Neuronal stem cell (in vitro differentiated cells): ENCODE data around the gene EARS2.

Experiments used
- DNase-seq: peaks from one replicate; pipeline ENCODE4 v3.0.0-alpha.2; 2013; ENCODE audit warnings: low spot score
- H2AFZ ChIP-seq: one replicate; pipeline ENCODE4 v1.6.1; 2013; ENCODE audit warnings: mild to moderate bottlenecking, low read length, inconsistent platforms
- H2AK5ac ChIP-seq: 2 replicates; pipeline ENCODE4 v1.6.1; 2013; ENCODE audit warnings: low read depth, mild to moderate bottlenecking, inconsistent platforms, low read length, moderate library complexity, mixed read lengths
- H2BK120ac ChIP-seq: 2 replicates; pipeline ENCODE4 v1.6.1; 2013; ENCODE audit warnings: low read depth, mild to moderate bottlenecking, inconsistent platforms, low read length, moderate library complexity, mixed read lengths
- H2BK12ac ChIP-seq: one replicate; pipeline ENCODE4 v1.6.1; 2013; ENCODE audit warnings: low read length, inconsistent platforms
- H2BK15ac ChIP-seq: 2 replicates; pipeline ENCODE4 v1.6.1; 2013; ENCODE audit warnings: mild to moderate bottlenecking, low read length, inconsistent platforms, mixed read lengths
- H2BK5ac ChIP-seq: one replicate; pipeline ENCODE4 v1.6.1; 2013; ENCODE audit warnings: inconsistent platforms, mild to moderate bottlenecking, low read length, moderate library complexity
- H3K14ac ChIP-seq: one replicate; pipeline ENCODE4 v1.6.1; 2013; ENCODE audit warnings: low read length, inconsistent platforms
- H3K18ac ChIP-seq: 2 replicates; pipeline ENCODE4 v1.6.1; 2013; ENCODE audit warnings: low read length, inconsistent platforms
- H3K23ac ChIP-seq: 2 replicates; pipeline ENCODE4 v1.6.1; 2013; ENCODE audit warnings: low read depth, mild to moderate bottlenecking, mixed read lengths, low read length, inconsistent platforms; ENCODE audit not compliant: poor library complexity
- H3K27ac ChIP-seq: replicated peaks from 3 replicates; pipeline ENCODE4 v1.5.1; 2013; ENCODE audit warnings: low read length, inconsistent platforms
- H3K27me3 ChIP-seq, 3 experiments: 2 replicates each; pipeline ENCODE4 v1.6.1; 2013; ENCODE audit warnings: low read length in 3 of 3, mild to moderate bottlenecking in 2 of 3, inconsistent platforms in 1 of 3, low read depth in 1 of 3, mixed read lengths in 1 of 3, moderate library complexity in 1 of 3; ENCODE audit not compliant: control insufficient read depth in 3 of 3, insufficient read depth in 3 of 3
- H3K36me3 ChIP-seq, 2 donors: replicated peaks in 1 of 2; 2 replicates each; pipeline ENCODE4 v1.6.1; 2013; ENCODE audit warnings: low read length in 2 of 2; ENCODE audit not compliant: control insufficient read depth in 2 of 2, insufficient read depth in 2 of 2
- H3K4ac ChIP-seq: 2 replicates; pipeline ENCODE4 v1.6.1; 2013; ENCODE audit warnings: inconsistent platforms, mild to moderate bottlenecking, low read length, moderate library complexity
- H3K4me1 ChIP-seq, 2 donors: 1 replicate in 1 of 2; 2 replicates in 1 of 2; pipeline ENCODE4 v1.6.1; 2013; ENCODE audit warnings: low read length in 2 of 2, low read depth in 1 of 2; ENCODE audit not compliant: control insufficient read depth in 2 of 2, insufficient read depth in 1 of 2
- H3K4me2 ChIP-seq: one replicate; pipeline ENCODE4 v1.6.1; 2013; ENCODE audit warnings: mild to moderate bottlenecking, low read length, inconsistent platforms; ENCODE audit not compliant: insufficient read depth, poor library complexity, severe bottlenecking
- H3K4me3 ChIP-seq, 2 donors: 2 replicates each; pipeline ENCODE4 v1.5.1; 2013; ENCODE audit warnings: low read length in 2 of 2, mild to moderate bottlenecking in 2 of 2, inconsistent platforms in 1 of 2, moderate library complexity in 1 of 2
- H3K79me1 ChIP-seq: one replicate; pipeline ENCODE4 v1.6.1; 2013; ENCODE audit warnings: low read depth, mild to moderate bottlenecking, inconsistent platforms, low read length, moderate library complexity
- H3K9ac ChIP-seq: one replicate; pipeline ENCODE4 v1.6.1; 2013; ENCODE audit warnings: mild to moderate bottlenecking, low read depth, low read length, inconsistent platforms; ENCODE audit not compliant: poor library complexity
- H3K9me3 ChIP-seq, 2 donors: replicated peaks in 1 of 2; 2 replicates each; pipeline versions ENCODE3 to v1.6.1; 2013; ENCODE audit warnings: low read length in 2 of 2, mild to moderate bottlenecking in 2 of 2, inconsistent platforms in 1 of 2, low read depth in 1 of 2, mixed read lengths in 1 of 2, moderate library complexity in 1 of 2; ENCODE audit not compliant: control insufficient read depth in 2 of 2, insufficient read depth in 1 of 2
- H4K8ac ChIP-seq: one replicate; pipeline ENCODE4 v1.6.1; 2013; ENCODE audit warnings: low read depth, mild to moderate bottlenecking, inconsistent platforms, low read length, moderate library complexity
- H4K91ac ChIP-seq: one replicate; pipeline ENCODE4 v1.6.1; 2013; ENCODE audit warnings: low read length, low read depth, mild to moderate bottlenecking, inconsistent platforms; ENCODE audit not compliant: poor library complexity
- whole genome bisulfite sequencing, 2 donors: extraction: QIAGEN DNeasy Blood & Tissue Kit; methylation state at CpG; one replicate each; pipeline ENCODE4 v1.1.7; 2013; ENCODE audit warnings: missing lambda C conversion rate in 2 of 2, mixed read lengths in 1 of 2; ENCODE audit not compliant: insufficient read length in 2 of 2, insufficient replicate concordance in 1 of 2; ENCODE audit errors: extremely low coverage in 2 of 2; 5-methylcytosine and 5-hydroxymethylcytosine counted together

EARS2 gene

GRCh38 chr16:23567602-23568001, 10.5 kb upstream of the EARS2 start:
- H3K27ac ChIP-seq, result no peak overlapping the region
- no peak overlapping the region for H3K18ac ChIP-seq
- H3K4me3 ChIP-seq, result no peak overlapping the region
- H2BK120ac ChIP-seq, result no peak overlapping the region
- H2AK5ac ChIP-seq, result no peak overlapping the region
- H3K79me1 ChIP-seq, result no peaks in the 10 kb centered on the region
- H3K36me3 ChIP-seq, result peaks cover 50 to 100% of the 10 kb centered on the region in 2 donors
- H2AFZ ChIP-seq, result no peak overlapping the region
- H3K9me3 ChIP-seq, result no peaks in the 10 kb centered on the region
- H3K14ac ChIP-seq, result no peak overlapping the region
- H2BK5ac ChIP-seq, result no peak overlapping the region
- DNase-seq, result no peak
- H3K4ac ChIP-seq, result no peak overlapping the region
- no peak overlapping the region for H3K9ac ChIP-seq
- no peak overlapping the region for H2BK15ac ChIP-seq
- H4K8ac ChIP-seq, result no peak overlapping the region
- WGBS, 2 donors, result no CpG with 5 or more reads among the region's 3 CpGs
- H2BK12ac ChIP-seq, result no peak overlapping the region
- no peaks in the 10 kb centered on the region for H3K4me1 ChIP-seq
- no peak overlapping the region for H3K23ac ChIP-seq
- no peaks in the 10 kb centered on the region for H3K27me3 ChIP-seq
- no peak overlapping the region for H4K91ac ChIP-seq
- H3K4me2 ChIP-seq, result no peak overlapping the region

DNA sequence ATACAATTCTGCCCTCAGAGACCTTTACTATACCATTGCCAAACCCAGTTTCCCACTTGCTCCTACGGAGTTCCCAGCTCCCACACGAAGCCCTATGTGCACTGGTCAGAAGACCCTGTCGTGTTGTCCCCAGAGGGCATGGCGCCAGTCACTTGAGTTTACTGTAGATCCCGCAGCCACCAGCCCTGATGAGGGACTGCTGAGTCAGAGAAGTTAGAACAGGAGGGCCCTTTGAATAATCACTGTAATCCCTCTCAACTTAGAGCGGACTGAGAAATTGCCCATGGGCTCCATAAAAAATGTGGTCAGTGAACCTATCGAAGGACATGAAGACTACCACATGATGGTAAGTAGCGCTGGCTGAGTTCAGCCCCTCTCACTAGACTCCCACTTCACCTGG, 9.6 kb upstream of the EARS2 start:
- no peak overlapping the region for H3K18ac ChIP-seq
- no peak overlapping the region for H4K91ac ChIP-seq
- no peaks in the 10 kb centered on the region for H3K4me1 ChIP-seq
- no peak overlapping the region for H3K23ac ChIP-seq
- no peak overlapping the region for H2BK15ac ChIP-seq
- no peak overlapping the region for H3K4me2 ChIP-seq
- H3K27me3 ChIP-seq, result no peaks in the 10 kb centered on the region
- DNase-seq, result no peak
- no peak overlapping the region for H2AK5ac ChIP-seq
- H3K4ac ChIP-seq, result no peak overlapping the region
- no peak overlapping the region for H4K8ac ChIP-seq
- no peak overlapping the region for H2BK120ac ChIP-seq
- no peak overlapping the region for H2AFZ ChIP-seq
- no peaks in the 10 kb centered on the region for H3K79me1 ChIP-seq
- no peak overlapping the region for H3K14ac ChIP-seq
- H3K36me3 ChIP-seq, result peaks cover 51 to 100% of the 10 kb centered on the region in 2 donors
- no CpG with 5 or more reads among the region's 8 CpGs for WGBS, 2 donors
- no peak overlapping the region for H3K27ac ChIP-seq
- no peak overlapping the region for H3K4me3 ChIP-seq
- H3K9ac ChIP-seq, result no peak overlapping the region
- no peak overlapping the region for H2BK5ac ChIP-seq
- H3K9me3 ChIP-seq, result no peaks in the 10 kb centered on the region
- H2BK12ac ChIP-seq, result no peak overlapping the region

DNA sequence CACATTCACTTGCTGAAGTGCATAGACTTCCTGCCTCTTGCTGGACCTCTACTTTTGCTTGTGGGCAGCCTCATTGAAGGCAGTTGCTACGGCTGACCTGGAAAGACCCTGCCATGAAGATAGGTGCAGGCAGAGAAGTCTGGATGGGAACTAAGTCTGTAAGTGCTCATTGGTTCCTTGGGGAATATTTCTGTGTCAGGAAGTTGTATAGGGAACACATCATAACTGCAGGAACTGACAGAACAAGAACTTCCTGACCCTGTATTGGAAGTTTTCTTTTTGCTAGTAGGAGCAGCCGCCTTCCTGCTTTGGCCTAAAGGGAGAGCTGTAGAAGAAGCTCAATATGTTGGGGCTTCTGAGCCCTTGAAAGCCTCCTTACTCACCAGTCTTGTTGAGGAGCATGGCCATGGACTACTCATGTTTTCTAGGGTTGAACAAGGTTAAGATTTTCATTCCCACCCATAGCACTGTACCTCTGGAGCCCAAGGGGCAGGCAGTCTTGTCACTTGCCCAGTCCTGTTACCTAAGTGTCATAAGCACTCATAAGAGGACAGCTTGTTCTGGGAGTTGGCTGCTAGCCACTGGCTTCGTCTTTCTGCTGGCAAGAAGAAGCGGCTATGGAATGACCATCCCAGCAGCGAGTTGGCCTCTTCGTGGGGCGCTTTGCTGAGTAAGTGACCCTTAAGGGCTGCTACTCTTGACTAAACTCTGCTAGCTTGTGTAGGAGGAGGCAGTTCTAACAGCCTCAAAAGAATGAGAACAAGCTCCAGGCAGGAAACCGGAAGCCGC, 7.6 kb upstream of the EARS2 start:
- Histone ChIP-seq H3K23ac (no peak overlapping the region), H2BK5ac (no peak overlapping the region), H3K4me2 (no peak overlapping the region), H2BK12ac (no peak overlapping the region), H3K18ac (no peak overlapping the region), H3K9ac (no peak overlapping the region), H3K14ac (no peak overlapping the region), H2BK120ac (no peak overlapping the region), H2BK15ac (no peak overlapping the region), H4K8ac (no peak overlapping the region), H3K27me3 (no peaks in the 10 kb centered on the region), H3K4ac (no peak overlapping the region), H2AFZ (no peak overlapping the region), H3K4me3 (no peak overlapping the region), H3K27ac (no peak overlapping the region), H2AK5ac (no peak overlapping the region), H3K36me3 (peaks cover 51 to 100% of the 10 kb centered on the region in 2 donors), H3K4me1 (no peaks in the 10 kb centered on the region), H3K79me1 (no peaks in the 10 kb centered on the region), H3K9me3 (no peaks in the 10 kb centered on the region), H4K91ac (no peak overlapping the region)
- no CpG with 5 or more reads among the region's 9 CpGs for WGBS, 2 donors
- no peak for DNase-seq

- H2AFZ ChIP-seq, result no peak overlapping the region
- no peak overlapping the region for H4K91ac ChIP-seq
- no peaks in the 10 kb centered on the region for H3K9me3 ChIP-seq
- H3K4me2 ChIP-seq, result no peak overlapping the region
- H3K79me1 ChIP-seq, result no peaks in the 10 kb centered on the region
- no peak overlapping the region for H3K18ac ChIP-seq
- no peak overlapping the region for H2BK12ac ChIP-seq
- H3K9ac ChIP-seq, result no peak overlapping the region
- H3K4me3 ChIP-seq, result no peak overlapping the region
- H3K4ac ChIP-seq, result no peak overlapping the region
- peaks cover 55 to 94% of the 10 kb centered on the region in 2 donors for H3K36me3 ChIP-seq
- H3K23ac ChIP-seq, result no peak overlapping the region
- H3K14ac ChIP-seq, result no peak overlapping the region
- H3K4me1 ChIP-seq, result no peaks in the 10 kb centered on the region
- H3K27ac ChIP-seq, result no peak overlapping the region
- H2BK15ac ChIP-seq, result no peak overlapping the region
- H2BK120ac ChIP-seq, result no peak overlapping the region
- DNase-seq, result no peak
- no CpG with 5 or more reads among the region's 6 CpGs for WGBS, 2 donors
- no peaks in the 10 kb centered on the region for H3K27me3 ChIP-seq
- H2AK5ac ChIP-seq, result no peak overlapping the region
- H4K8ac ChIP-seq, result no peak overlapping the region
- H2BK5ac ChIP-seq, result no peak overlapping the region
Measured at GRCh38 chr16:23563186-23563585, 6.0 kb upstream of the EARS2 start.
